Sigmoid colon (tissue), 3 donors: ENCODE data around the gene NR1H4.

Source experiments
- POLR2A ChIP-seq, 2 donors: fragments of 450-650 bp; IDR thresholded peaks; one replicate each; pipeline ENCODE4 v1.6.1; 2016; ENCODE audit warnings: antibody characterized with exemption in 2 of 2, mild to moderate bottlenecking in 2 of 2, moderate library complexity in 2 of 2
- TF ChIP-seq, protein P1 (sequence below), 4 experiments: fragments of 450-650 bp in 3 of 4; fragments of 200-600 bp in 1 of 4; IDR thresholded peaks; one replicate each; pipeline ENCODE4 v1.5.1; 2016 to 2019; ENCODE audit warnings: antibody characterized with exemption in 4 of 4, mild to moderate bottlenecking in 3 of 4, moderate library complexity in 2 of 4

DNA sequence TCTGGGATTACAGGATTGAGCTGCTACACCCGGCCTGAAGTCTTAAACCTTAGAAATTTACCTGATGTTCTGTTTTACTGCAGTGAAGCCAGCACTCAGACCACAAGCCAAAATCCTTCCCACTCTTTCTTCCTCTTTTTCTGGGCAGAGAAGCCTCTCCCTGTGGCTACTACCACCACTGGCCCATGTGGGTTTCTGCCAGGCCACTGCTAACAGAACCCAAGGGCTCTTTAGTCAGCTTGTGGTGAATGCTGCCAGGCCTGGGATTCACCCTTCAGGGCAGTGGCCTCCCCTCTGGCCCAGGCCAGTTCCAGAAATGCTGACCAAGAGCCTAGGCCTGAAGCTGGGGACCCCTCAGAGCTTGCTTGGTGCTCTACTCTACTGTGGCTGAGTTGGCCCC is 135.1 kb downstream of the NR1H4 start:
- TF ChIP-seq, protein P1, sequence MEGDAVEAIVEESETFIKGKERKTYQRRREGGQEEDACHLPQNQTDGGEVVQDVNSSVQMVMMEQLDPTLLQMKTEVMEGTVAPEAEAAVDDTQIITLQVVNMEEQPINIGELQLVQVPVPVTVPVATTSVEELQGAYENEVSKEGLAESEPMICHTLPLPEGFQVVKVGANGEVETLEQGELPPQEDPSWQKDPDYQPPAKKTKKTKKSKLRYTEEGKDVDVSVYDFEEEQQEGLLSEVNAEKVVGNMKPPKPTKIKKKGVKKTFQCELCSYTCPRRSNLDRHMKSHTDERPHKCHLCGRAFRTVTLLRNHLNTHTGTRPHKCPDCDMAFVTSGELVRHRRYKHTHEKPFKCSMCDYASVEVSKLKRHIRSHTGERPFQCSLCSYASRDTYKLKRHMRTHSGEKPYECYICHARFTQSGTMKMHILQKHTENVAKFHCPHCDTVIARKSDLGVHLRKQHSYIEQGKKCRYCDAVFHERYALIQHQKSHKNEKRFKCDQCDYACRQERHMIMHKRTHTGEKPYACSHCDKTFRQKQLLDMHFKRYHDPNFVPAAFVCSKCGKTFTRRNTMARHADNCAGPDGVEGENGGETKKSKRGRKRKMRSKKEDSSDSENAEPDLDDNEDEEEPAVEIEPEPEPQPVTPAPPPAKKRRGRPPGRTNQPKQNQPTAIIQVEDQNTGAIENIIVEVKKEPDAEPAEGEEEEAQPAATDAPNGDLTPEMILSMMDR (IDR thresholded peaks at IDR 0.05), result no peak
- TF ChIP-seq POLR2A (IDR thresholded peaks at IDR 0.05), result no peak
